Body of pancreas (tissue), 4 donors: ENCODE results near the gene FOXR1. TPM values are rescaled to one million over a fixed set of nuclear protein-coding genes. Genes with fewer than 3 reads are reported as not detected.

Source experiments
- ATAC-seq: fragments of 150-250 bp; one replicate; pipeline ENCODE4 v1.9.1; 2016
- DNase-seq, 4 donors: peaks; one replicate each; pipeline ENCODE4 v3.0.0-alpha.2; 2019
- H3K27ac ChIP-seq, 4 donors: fragments of 200-600 bp; sonication (generic); 1 replicate in 3 of 4; 2 replicates in 1 of 4; pipeline versions ENCODE4 v1.5.1 to v1.6.1; 2016 to 2019; ENCODE audit warnings: mild to moderate bottlenecking in 1 of 4, mixed read lengths in 1 of 4, moderate library complexity in 1 of 4
- H3K27me3 ChIP-seq, 2 donors: fragments of 200-600 bp; sonication (generic); one replicate each; pipeline ENCODE4 v1.6.0; 2016; ENCODE audit warnings: mild to moderate bottlenecking in 1 of 2
- H3K36me3 ChIP-seq, 2 donors: fragments of 200-600 bp; sonication (generic); replicated peaks in 1 of 2; 2 replicates each; pipeline ENCODE4 v1.5.1; 2016; ENCODE audit warnings: low read depth in 2 of 2; ENCODE audit not compliant: insufficient read depth in 1 of 2
- H3K4me1 ChIP-seq: fragments of 200-600 bp; sonication (generic); one replicate; pipeline ENCODE4 v1.6.0; 2016
- H3K4me3 ChIP-seq, 2 donors: fragments of 200-600 bp; sonication (generic); 1 replicate in 1 of 2; 2 replicates in 1 of 2; pipeline ENCODE4 v1.5.1; 2016 to 2019
- H3K9me3 ChIP-seq, 3 donors: fragments of 200-600 bp; sonication (generic); 1 replicate in 2 of 3; 2 replicates in 1 of 3; pipeline ENCODE4 v1.5.1; 2016
- POLR2A ChIP-seq, 3 donors: fragments of 450-650 bp; IDR thresholded peaks; one replicate each; pipeline ENCODE4 v1.6.1; 2016; ENCODE audit warnings: antibody characterized with exemption in 3 of 3, mild to moderate bottlenecking in 2 of 3
- WGBS, 2 donors: methylation state at CpG; one replicate each; pipeline ENCODE4 v1.1.5; 2017; 5-methylcytosine and 5-hydroxymethylcytosine counted together
- intact Hi-C: fragments of 100-400 bp; cut with DNase I; formaldehyde crosslinking; loops from one replicate; pipeline ENCODE4 v1.15.1; 2023
- total RNA-seq, 2 donors: library from RNA; depleted of rRNA; stranded (reverse); fragments of >200 nt; gene quantifications; one replicate each; pipeline ENCODE4 v1.1.0, GENCODE V29; 2016
- TF ChIP-seq, protein P1 (sequence below), 7 experiments: fragments of 450-650 bp in 4 of 7; fragments of 200-600 bp in 3 of 7; sonication (generic) in 3 of 7; IDR thresholded peaks; one replicate each; pipeline ENCODE4 v1.5.1; 2016 to 2019; ENCODE audit warnings: antibody characterized with exemption in 7 of 7

FOXR1 gene
- total RNA-seq, 2 donors from 2014 or later: not detected

DNA sequence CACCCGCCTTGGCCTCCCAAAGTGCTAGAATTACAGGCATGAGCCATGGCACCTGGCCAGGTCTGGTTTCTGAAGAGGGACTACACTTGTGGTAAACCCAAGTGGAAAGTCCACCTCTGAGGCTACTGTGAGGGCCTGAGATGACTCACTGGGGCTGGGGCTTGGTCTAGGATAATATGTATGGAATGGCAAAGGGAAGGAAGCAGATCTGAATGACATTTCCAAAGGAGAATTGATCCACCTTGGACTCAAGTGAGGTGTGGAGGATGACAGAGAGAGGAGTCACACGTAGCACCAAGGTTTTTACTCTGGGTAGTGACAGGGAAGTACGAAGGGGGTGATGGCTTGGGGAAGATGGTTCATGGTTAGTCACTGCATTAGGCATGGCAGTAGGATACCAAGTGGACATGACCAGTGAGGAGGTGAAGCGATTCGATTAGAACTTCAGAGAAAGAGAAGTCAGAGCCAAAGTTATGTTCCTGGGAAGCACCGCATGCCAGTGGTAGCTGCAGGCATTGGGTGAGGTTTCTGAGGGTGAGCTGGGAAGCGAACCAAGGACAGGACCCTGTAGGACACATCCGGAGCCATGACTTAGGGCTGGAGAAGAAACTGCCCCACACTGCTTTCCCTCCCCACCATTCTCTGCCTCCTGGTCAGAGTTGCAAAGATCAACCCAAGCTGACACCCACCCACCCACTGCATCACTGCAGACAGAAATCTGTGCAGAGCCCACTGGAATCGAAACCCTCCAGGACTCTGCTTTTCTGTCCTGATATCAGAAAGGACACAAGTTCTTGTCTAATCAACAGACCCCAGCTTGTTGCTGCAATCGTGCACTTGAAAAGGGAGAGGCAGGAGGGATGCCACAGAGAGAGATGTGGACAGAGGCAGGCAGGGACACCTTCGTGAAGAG lies 32.8 kb upstream of the FOXR1 start:
- TF ChIP-seq, protein P1, sequence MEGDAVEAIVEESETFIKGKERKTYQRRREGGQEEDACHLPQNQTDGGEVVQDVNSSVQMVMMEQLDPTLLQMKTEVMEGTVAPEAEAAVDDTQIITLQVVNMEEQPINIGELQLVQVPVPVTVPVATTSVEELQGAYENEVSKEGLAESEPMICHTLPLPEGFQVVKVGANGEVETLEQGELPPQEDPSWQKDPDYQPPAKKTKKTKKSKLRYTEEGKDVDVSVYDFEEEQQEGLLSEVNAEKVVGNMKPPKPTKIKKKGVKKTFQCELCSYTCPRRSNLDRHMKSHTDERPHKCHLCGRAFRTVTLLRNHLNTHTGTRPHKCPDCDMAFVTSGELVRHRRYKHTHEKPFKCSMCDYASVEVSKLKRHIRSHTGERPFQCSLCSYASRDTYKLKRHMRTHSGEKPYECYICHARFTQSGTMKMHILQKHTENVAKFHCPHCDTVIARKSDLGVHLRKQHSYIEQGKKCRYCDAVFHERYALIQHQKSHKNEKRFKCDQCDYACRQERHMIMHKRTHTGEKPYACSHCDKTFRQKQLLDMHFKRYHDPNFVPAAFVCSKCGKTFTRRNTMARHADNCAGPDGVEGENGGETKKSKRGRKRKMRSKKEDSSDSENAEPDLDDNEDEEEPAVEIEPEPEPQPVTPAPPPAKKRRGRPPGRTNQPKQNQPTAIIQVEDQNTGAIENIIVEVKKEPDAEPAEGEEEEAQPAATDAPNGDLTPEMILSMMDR (IDR thresholded peaks at IDR 0.05): no peak
- no peak for TF ChIP-seq POLR2A (IDR thresholded peaks at IDR 0.05)
- ATAC-seq (no peak), DNase-seq (no peak)
- intact Hi-C loops: no loop called here
- WGBS, 2 donors: 59 to 72% methylated on average over 9 to 11 of the region's 11 CpGs
- Histone ChIP-seq H3K36me3 (no peaks in the 10 kb centered on the region), H3K27me3 (no peaks in the 10 kb centered on the region), H3K9me3 (no peaks in the 10 kb centered on the region), H3K4me1 (peaks cover 4% of the 10 kb centered on the region), H3K27ac (no peak overlapping the region), H3K4me3 (no peak overlapping the region)

DNA sequence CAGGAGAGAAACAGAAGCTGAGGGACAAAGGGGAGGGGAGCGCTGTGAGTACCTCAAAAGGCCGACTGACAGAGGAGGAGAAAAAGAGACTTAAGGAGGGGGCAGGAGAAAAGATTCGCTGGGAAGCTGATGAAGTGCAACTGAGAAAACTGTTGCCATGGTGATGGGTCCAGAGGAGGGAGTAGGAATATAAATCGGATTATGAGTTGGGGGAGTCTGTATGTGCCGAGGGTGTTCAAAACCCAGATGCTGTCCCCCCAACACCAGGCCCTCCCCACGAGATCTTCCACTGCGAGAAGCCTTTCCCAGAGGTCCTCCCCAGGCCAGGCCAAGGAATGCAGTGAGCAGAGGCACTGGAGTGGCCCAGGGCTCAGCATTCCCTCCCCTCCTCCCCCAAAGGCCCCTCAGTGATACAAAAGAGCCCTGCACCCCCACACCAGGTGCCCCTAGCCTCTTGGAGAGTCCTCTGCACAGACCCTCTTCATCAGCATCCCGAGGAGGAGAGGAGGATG lies 32.1 kb upstream of the FOXR1 start:
- no peaks in the 10 kb centered on the region for H3K27me3 ChIP-seq
- DNase-seq (no peak), ATAC-seq (no peak)
- H3K27ac ChIP-seq: no peak overlapping the region
- 47 to 50% methylated on average over 7 to 8 of the region's 8 CpGs for WGBS, 2 donors
- TF ChIP-seq, protein P1 (IDR thresholded peaks at IDR 0.05): no peak
- TF ChIP-seq POLR2A (IDR thresholded peaks at IDR 0.05): no peak
- intact Hi-C loops: no loop called here
- H3K36me3 ChIP-seq: no peaks in the 10 kb centered on the region
- H3K4me1 ChIP-seq: no peaks in the 10 kb centered on the region
- H3K9me3 ChIP-seq: no peaks in the 10 kb centered on the region
- no peak overlapping the region for H3K4me3 ChIP-seq

DNA sequence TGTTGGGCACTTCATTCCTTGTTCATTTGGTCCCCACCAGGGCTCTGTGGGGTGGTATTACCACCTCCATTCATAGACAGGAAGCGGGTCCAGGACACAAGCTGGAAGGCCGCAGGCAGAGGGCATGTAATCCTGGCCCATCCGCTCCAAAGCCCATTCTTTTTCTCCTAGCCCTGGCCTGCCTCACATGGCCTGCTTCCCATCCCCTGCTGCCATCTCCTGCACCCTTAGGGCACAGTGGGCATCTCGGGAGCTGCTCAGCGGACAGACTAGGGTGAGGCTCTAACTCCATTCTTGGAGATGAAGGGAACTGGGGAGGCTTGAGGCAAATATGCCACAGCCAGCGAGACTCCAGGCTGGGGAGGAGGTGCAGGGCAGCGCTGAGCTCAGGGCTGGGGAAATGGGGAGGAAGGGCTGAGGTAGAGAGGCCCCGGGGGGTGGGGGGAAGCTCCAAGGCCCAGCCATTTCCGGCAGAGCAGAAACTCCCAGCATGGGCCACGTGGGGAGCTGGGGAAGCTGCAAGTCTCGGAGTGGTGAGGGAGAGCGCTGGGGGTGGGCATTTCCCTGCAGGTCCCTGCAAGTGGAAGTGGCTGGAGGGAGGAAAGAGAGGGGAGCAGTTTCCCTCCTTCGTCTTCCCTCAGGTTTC lies 31.5 kb upstream of the FOXR1 start:
- DNase-seq (no peak), ATAC-seq (no peak)
- H3K4me3 ChIP-seq: no peak overlapping the region
- no peaks in the 10 kb centered on the region for H3K4me1 ChIP-seq
- H3K9me3 ChIP-seq: no peaks in the 10 kb centered on the region
- no peaks in the 10 kb centered on the region for H3K27me3 ChIP-seq
- TF ChIP-seq POLR2A (IDR thresholded peaks at IDR 0.05): no peak
- TF ChIP-seq, protein P1 (IDR thresholded peaks at IDR 0.05): no peak
- intact Hi-C loops: no loop called here
- H3K36me3 ChIP-seq: no peaks in the 10 kb centered on the region
- no peak overlapping the region for H3K27ac ChIP-seq
- 46 to 57% methylated on average over 12 to 13 of the region's 13 CpGs for WGBS, 2 donors

DNA sequence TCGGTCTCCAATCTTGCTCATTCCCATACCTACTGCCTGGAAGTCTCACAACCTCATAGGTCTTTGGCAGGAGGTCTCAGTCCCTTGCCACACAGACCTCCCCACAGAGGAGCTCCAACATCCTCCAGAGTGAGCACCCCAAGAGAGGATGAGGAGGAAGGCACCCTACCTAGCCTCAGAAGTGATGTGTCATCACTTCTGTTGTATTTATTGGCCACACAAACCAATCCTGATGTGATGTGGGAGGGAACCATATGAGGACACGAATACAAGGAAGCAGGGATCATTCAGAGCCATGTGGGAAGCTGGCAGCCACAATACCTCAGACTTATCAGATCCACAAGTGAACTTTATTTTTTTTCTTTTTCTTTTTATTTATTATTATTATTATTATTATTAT lies 24.5 kb upstream of the FOXR1 start:
- ATAC-seq (no peak), DNase-seq (no peak)
- Histone ChIP-seq H3K36me3 (no peaks in the 10 kb centered on the region), H3K9me3 (no peaks in the 10 kb centered on the region), H3K4me1 (no peaks in the 10 kb centered on the region), H3K27ac (no peak overlapping the region), H3K27me3 (no peaks in the 10 kb centered on the region), H3K4me3 (no peak overlapping the region)
- TF ChIP-seq, protein P1 (IDR thresholded peaks at IDR 0.05): no peak
- no peak for TF ChIP-seq POLR2A (IDR thresholded peaks at IDR 0.05)
- WGBS, 2 donors: 25 to 77% methylated on average over 1 to 2 of the region's 2 CpGs
- intact Hi-C loops: no loop called here
